GM18951 (cell line): Measurements from ENCODE around the gene THADA.

Experiments
- POLR2A ChIP-seq: IDR thresholded peaks from 4 replicates; pipeline ENCODE4 v1.6.1; 2011; ENCODE audit warnings: mild to moderate bottlenecking; ENCODE audit not compliant: insufficient read length, insufficient read depth; ENCODE audit errors: extremely low read depth
- in situ Hi-C: fragments of 300-500 bp; cut with MboI; formaldehyde crosslinking; loops from one replicate; pipeline ENCODE4 v1.12.0; 2022; ENCODE audit warnings: low sequenced_read_pairs, mixed read lengths, inconsistent platforms; ENCODE audit not compliant: unreplicated experiment

THADA gene

GRCh38 chr2:43343573-43344304 is 252.1 kb downstream of the THADA start:
- TF ChIP-seq POLR2A: no peak
- in situ Hi-C loops: no loop called here

- no peak for TF ChIP-seq POLR2A
- in situ Hi-C loops: no loop called here
These were observed 253.7 kb downstream of the THADA start for GRCh38 chr2:43341959-43342757.

- TF ChIP-seq POLR2A: no peak
- in situ Hi-C loops: no loop called here
These were observed 254.9 kb downstream of the THADA start for GRCh38 chr2:43340945-43341356.

GRCh38 chr2:43340066-43340465 is 255.8 kb downstream of the THADA start:
- no peak for TF ChIP-seq POLR2A
- in situ Hi-C loops: no loop called here

- no peak for TF ChIP-seq POLR2A
- in situ Hi-C loops: no loop called here
These were observed 262.1 kb downstream of the THADA start for GRCh38 chr2:43333656-43334144.

- in situ Hi-C loops: no loop called here
- TF ChIP-seq POLR2A: no peak
These were observed 262.7 kb downstream of the THADA start for GRCh38 chr2:43333101-43333655.

- no peak for TF ChIP-seq POLR2A
- in situ Hi-C loops: no loop called here
These were observed 263.2 kb downstream of the THADA start for GRCh38 chr2:43332653-43333052.

- in situ Hi-C loops: no loop called here
- TF ChIP-seq POLR2A: no peak
These were observed 264.4 kb downstream of the THADA start for GRCh38 chr2:43331422-43331821.

- no peak for TF ChIP-seq POLR2A
- in situ Hi-C loops: no loop called here
These were observed 266.2 kb downstream of the THADA start for GRCh38 chr2:43329637-43330036.

- TF ChIP-seq POLR2A: no peak
- in situ Hi-C loops: no loop called here
These were observed 267.0 kb downstream of the THADA start for GRCh38 chr2:43328832-43329231.

- TF ChIP-seq POLR2A: no peak
These were observed 267.7 kb downstream of the THADA start for GRCh38 chr2:43328133-43328532.

GRCh38 chr2:43327119-43327518 is 268.7 kb downstream of the THADA start:
- in situ Hi-C loops: no loop called here
- TF ChIP-seq POLR2A: no peak

More at GRCh38 chr2:43328133-43328532, 267.7 kb downstream of the THADA start:
- in situ Hi-C loops: no loop called here

GRCh38 chr2:43326101-43326825 is 269.6 kb downstream of the THADA start:
- in situ Hi-C loops: no loop called here
- TF ChIP-seq POLR2A: no peak
